ENCODE data around the gene ABCB11. TPM values are rescaled to one million over a fixed set of nuclear protein-coding genes. Genes with fewer than 3 reads are reported as not detected.

ABCB11 gene
- total and polyA plus RNA-seq, 9 donors = under 0.01 to 0.18 (median 0.03) TPM; not detected in 4

DNA sequence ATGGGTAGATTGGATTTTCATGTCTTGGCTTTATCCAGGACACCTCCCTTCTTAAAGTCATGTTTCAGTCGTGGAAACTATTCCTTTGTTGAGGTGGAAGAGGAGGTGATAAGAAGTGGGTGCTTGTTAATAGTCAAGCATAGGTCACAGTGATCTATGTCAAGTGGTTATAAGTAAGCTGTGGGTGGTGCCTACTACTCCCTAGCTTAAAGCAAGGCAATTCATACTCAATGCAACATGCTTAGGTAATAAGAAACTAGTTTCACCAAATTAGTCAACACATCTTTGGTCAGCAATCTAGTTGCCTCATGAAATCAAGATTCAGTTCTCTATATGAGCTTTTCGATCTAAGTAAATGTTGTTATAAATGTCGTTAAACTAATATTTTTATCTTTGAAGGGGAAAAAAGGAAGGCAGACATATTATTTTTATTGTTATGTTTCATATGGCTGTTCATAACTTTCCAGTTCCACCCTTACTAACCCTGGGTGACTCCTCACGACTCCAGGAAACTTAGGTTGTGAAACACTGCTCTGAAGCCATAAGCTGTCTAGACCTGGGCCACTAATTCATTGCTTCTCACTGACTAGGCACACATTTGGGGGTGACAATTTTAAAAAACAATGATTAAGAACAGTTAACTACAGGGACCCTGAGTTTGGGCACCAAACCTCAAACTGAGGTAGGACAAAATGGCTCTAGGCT, 5.8 kb upstream of the ABCB11 start:
- TF ChIP-seq, protein P1, sequence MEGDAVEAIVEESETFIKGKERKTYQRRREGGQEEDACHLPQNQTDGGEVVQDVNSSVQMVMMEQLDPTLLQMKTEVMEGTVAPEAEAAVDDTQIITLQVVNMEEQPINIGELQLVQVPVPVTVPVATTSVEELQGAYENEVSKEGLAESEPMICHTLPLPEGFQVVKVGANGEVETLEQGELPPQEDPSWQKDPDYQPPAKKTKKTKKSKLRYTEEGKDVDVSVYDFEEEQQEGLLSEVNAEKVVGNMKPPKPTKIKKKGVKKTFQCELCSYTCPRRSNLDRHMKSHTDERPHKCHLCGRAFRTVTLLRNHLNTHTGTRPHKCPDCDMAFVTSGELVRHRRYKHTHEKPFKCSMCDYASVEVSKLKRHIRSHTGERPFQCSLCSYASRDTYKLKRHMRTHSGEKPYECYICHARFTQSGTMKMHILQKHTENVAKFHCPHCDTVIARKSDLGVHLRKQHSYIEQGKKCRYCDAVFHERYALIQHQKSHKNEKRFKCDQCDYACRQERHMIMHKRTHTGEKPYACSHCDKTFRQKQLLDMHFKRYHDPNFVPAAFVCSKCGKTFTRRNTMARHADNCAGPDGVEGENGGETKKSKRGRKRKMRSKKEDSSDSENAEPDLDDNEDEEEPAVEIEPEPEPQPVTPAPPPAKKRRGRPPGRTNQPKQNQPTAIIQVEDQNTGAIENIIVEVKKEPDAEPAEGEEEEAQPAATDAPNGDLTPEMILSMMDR (IDR thresholded peaks at IDR 0.05) = no peak
- TF ChIP-seq EP300 (IDR thresholded peaks at IDR 0.05) = no peak
- TF ChIP-seq POLR2A (IDR thresholded peaks at IDR 0.05) = no peak
- Histone ChIP-seq H3K4me1 (ENCODE audit: insufficient read depth) (no peaks in the 10 kb centered on the region), H3K36me3 (no peaks in the 10 kb centered on the region), H3K9me3 (no peaks in the 10 kb centered on the region), H3K27ac (no peak overlapping the region), H3K4me3 (no peak overlapping the region), H3K27me3 (no peaks in the 10 kb centered on the region)
- intact Hi-C loops (cut with DNase I) = no loop called here
- DNase-seq = no peak
- 61 to 67% (median 64%) methylated on average over 4 of the region's 4 CpGs for WGBS, 3 donors

DNA sequence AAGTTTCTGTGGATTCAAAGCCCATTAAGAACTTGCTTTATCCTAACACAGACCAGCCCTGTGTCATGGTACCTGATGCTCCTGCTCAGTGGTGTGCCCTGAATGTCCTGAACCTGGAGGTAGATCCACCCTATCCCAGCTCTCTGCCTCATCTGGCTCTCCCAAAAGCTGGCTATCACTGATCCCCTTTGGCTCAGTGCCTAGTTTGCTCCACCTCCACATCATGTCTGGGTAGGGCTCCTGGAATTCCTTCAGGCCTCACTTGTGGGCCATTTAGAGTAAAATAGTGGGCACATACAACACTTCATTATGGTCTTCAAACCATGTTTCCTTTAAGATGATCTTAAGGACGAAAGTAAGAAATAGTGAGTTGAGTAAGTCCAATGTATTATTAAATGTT, 4.8 kb upstream of the ABCB11 start:
- Histone ChIP-seq H3K36me3 (no peaks in the 10 kb centered on the region), H3K4me1 (ENCODE audit: insufficient read depth) (no peaks in the 10 kb centered on the region), H3K27me3 (no peaks in the 10 kb centered on the region), H3K9me3 (no peaks in the 10 kb centered on the region), H3K27ac (no peak overlapping the region), H3K4me3 (no peak overlapping the region)
- intact Hi-C loops (cut with DNase I) = no loop called here
- no peak for DNase-seq
- 71 to 86% (median 84%) methylated on average over 1 of the region's 1 CpG for WGBS, 3 donors
- TF ChIP-seq POLR2A (IDR thresholded peaks at IDR 0.05) (no peak), EP300 (IDR thresholded peaks at IDR 0.05) (no peak)
- TF ChIP-seq, protein P1 (IDR thresholded peaks at IDR 0.05) = no peak

DNA sequence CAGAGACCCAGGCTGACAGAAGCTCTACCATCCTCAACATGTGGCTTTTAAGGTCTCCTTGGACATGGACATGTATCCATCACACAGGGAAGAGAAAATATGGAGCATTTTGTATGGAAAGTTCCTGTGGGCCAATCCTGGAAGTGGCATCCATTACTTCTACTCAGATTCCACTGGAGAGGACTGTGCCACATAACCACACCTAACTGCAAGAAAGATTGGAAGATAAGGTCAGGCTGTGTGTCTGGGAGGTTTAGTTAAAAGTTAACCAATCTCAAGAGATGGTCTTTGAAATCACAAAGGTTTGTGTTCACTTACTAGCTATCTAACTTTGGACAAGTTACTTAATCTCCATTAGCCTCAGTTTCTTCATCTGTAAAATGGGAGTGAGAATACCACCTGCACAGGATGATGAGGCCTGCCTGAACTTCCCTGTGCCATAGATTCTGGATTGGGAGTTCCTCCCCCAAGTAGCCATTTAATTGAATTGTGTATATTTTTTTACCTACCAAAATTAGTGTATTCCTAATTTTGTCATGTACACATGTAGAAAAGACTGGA, 3.9 kb upstream of the ABCB11 start:
- no peak overlapping the region for H3K27ac ChIP-seq
- no peak overlapping the region for H3K4me3 ChIP-seq
- TF ChIP-seq POLR2A (IDR thresholded peaks at IDR 0.05) (no peak), EP300 (IDR thresholded peaks at IDR 0.05) (no peak)
- TF ChIP-seq, protein P1 (IDR thresholded peaks at IDR 0.05) = no peak
- H3K27me3 ChIP-seq = no peaks in the 10 kb centered on the region
- DNase-seq = no peak
- H3K36me3 ChIP-seq = no peaks in the 10 kb centered on the region
- H3K4me1 ChIP-seq (ENCODE audit: insufficient read depth) = no peaks in the 10 kb centered on the region
- no peaks in the 10 kb centered on the region for H3K9me3 ChIP-seq
- intact Hi-C loops (cut with DNase I) = no loop called here

DNA sequence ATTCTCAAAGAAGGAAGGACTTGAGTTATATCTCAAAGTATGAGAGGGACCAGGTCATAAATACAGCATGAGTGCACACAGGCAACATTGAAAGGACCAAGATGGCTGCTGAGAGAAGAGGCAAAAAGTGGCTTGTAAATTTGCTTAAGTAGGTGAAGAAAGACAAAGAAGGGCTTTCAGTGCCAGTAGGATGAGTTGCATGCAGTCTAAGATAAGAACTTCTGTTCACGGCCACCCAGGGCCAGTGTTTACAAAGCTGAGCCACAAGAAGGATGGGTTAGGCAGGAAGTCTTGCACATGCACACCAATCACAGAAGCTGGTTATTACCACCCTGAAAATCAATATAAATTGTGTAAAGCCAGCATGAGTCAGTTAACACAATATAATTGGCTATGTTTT, 3.1 kb upstream of the ABCB11 start:
- WGBS, 3 donors = 31 to 58% (median 33%) methylated on average over 1 of the region's 1 CpG
- no peak overlapping the region for H3K4me3 ChIP-seq
- no peaks in the 10 kb centered on the region for H3K4me1 ChIP-seq (ENCODE audit: insufficient read depth)
- intact Hi-C loops (cut with DNase I) = no loop called here
- H3K27ac ChIP-seq = no peak overlapping the region
- no peak for TF ChIP-seq EP300 (IDR thresholded peaks at IDR 0.05)
- TF ChIP-seq, protein P1 (IDR thresholded peaks at IDR 0.05) = no peak
- TF ChIP-seq POLR2A (IDR thresholded peaks at IDR 0.05) = no peak
- no peaks in the 10 kb centered on the region for H3K27me3 ChIP-seq
- no peak for DNase-seq
- no peaks in the 10 kb centered on the region for H3K9me3 ChIP-seq
- no peaks in the 10 kb centered on the region for H3K36me3 ChIP-seq
